ENCODE results near the gene TAF1C. TPM values are rescaled to one million over a fixed set of nuclear protein-coding genes. Genes with fewer than 3 reads are reported as not detected.

The TAF1C gene
- total and polyA plus RNA-seq, 2 donors (not counting 3 experiments of a cell fraction or from before 2014, with no cell fraction given): 57.2 to 77.6 TPM

DNA sequence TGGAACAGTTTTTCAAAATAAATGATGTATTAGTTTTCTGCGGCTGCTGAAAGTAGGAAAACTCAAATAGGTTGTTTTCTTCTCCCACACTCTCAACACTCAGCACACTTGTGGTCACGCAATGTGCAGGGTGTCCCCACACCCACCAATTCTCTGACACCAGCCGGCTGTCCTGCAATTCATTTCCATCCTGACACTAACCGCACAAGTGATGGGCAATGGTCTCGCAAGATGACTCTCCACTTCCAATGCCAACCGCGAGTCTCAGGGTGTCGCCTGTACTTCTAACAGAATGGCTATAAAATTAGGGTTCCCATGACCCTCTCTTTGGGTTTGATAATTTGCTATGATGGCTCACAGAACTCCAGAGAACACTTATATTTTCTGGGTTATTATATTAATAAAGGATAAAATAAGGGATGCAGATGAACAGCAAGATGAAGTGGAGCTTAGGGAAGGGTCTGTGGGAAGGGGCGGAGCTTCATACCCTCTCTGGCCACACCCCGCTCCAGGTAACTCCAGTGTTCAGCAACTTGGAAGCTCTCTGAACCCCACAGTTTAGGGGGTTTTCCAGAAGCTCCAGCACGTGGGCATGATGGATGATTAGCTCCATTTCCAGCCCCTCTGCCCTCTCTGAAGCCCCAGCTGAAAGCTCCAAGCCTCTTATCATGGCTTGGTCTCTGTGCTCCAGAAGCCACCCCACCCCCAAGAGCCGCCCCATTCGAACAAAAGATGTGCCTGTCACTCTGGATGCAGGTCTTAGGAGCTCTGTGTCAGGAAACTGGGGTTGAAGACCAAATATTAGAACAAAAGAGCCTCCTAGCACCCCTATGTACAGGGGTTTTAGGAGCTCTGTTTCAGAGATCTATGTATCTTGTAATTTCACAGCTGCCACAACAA, 19.8 kb downstream of the TAF1C start:
- ChIA-PET POLR2A (no interaction called here), CTCF (interaction anchor here (1.2 to 2.5 kb wide), 3 partner anchors 10 to 20 kb away, joined by 4 to 9 read pairs (median 5); partner anchors contain the start of gene TAF1C)

More for the DNA sequence above, 19.8 kb downstream of the TAF1C start:
- no peaks in the 10 kb centered on the region for H3K9me1 ChIP-seq (replicated peaks; ENCODE audit: control insufficient read depth, extremely low read depth, insufficient read depth, low read length)
- no peaks in the 10 kb centered on the region for H3K79me2 ChIP-seq (ENCODE audit: control insufficient read depth, insufficient read depth, low read length)
- no TSS peak for BruUV-seq (replicated peaks)
- no peaks in the 10 kb centered on the region for H3K36me3 ChIP-seq (ENCODE audit: control insufficient read depth in 2 of 2, extremely low read depth in 1 of 2, insufficient read depth in 2 of 2, low read length in 2 of 2)
- H3K4me1 ChIP-seq (ENCODE audit: control insufficient read depth, extremely low read depth, insufficient read depth, low read length): no peaks in the 10 kb centered on the region
- no peak for FAIRE-seq
- no peaks in the 10 kb centered on the region for H3K9me3 ChIP-seq (replicated peaks; ENCODE audit: control insufficient read depth, insufficient read depth, low read length)
- no peaks in the 10 kb centered on the region for H4K20me1 ChIP-seq (replicated peaks; ENCODE audit: control insufficient read depth, extremely low read depth, insufficient read depth, low read length)
- TF ChIP-seq GATA2 (IDR thresholded peaks at IDR 0.05; ENCODE audit: insufficient read depth, insufficient read length, low read depth, low read length) (no peak), POLR2A (IDR thresholded peaks at IDR 0.05; ENCODE audit: low read depth, low read length) (no peak), CTCF (IDR thresholded peaks at IDR 0.05; ENCODE audit: extremely low read depth in 1 of 2, insufficient read depth in 1 of 2, low read depth in 1 of 2, low read length in 2 of 2) (no peak), JUN (IDR thresholded peaks at IDR 0.05; ENCODE audit: borderline replicate concordance, insufficient read depth, insufficient read length, low read depth) (no peak), EZH2 (IDR thresholded peaks at IDR 0.05; ENCODE audit: borderline replicate concordance, low read depth, low read length, severe bottlenecking) (no peak), POLR2AphosphoS5 (IDR thresholded peaks at IDR 0.05; ENCODE audit: insufficient read depth, low read depth, low read length) (no peak), MYC (IDR thresholded peaks at IDR 0.05; ENCODE audit: low read depth, low read length) (no peak), FOS (IDR thresholded peaks at IDR 0.05; ENCODE audit: borderline replicate concordance, insufficient read depth, low read length) (no peak)
- TF ChIP-seq, protein P1, sequence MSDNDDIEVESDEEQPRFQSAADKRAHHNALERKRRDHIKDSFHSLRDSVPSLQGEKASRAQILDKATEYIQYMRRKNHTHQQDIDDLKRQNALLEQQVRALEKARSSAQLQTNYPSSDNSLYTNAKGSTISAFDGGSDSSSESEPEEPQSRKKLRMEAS (IDR thresholded peaks at IDR 0.05; ENCODE audit: insufficient read depth, insufficient read length): no peak
- no peak overlapping the region for H2AFZ ChIP-seq (ENCODE audit: low read depth, low read length)
- DNase-seq (ENCODE audit: low read depth, low spot score): no peak
- no peak overlapping the region for H3K4me3 ChIP-seq (replicated peaks in 1 of 3; ENCODE audit: insufficient read depth in 1 of 3, low read depth in 1 of 3, low read length in 3 of 3)
- H3K4me2 ChIP-seq (ENCODE audit: insufficient read depth, low read length): no peak overlapping the region
- intact Hi-C loops (cut with micrococcal nuclease) (no loop called here), dilution Hi-C loops (cut with MboI; ENCODE audit: extremely low pct_ligation_motif_present, low sequenced_read_pairs) (no loop called here)
- peaks cover 12 to 15% of the 10 kb centered on the region in 2 experiments for H3K27me3 ChIP-seq (ENCODE audit: control insufficient read depth in 2 of 2, insufficient read depth in 2 of 2, low read length in 2 of 2)
- H3K9ac ChIP-seq (replicated peaks; ENCODE audit: extremely low read depth, insufficient read depth, low read length): no peak overlapping the region
- no peak overlapping the region for H3K27ac ChIP-seq (ENCODE audit: insufficient read depth, low read depth, low read length)

Measured in endothelial cell of umbilical vein (primary cell).